Cardiac fibroblast (primary cell): ENCODE results near the gene MGA.

Experiments used
- DNase-seq, 2 donors: peaks; one replicate each; pipeline versions ENCODE4 v3.0.0 to v3.0.0-alpha.2; 2010; ENCODE audit warnings: low read depth in 2 of 2
- H3K4me3 ChIP-seq, 2 donors: replicated peaks in 1 of 2; 1 replicate in 1 of 2; 2 replicates in 1 of 2; pipeline ENCODE4 v1.5.1; 2011; ENCODE audit warnings: low read depth in 2 of 2, low read length in 2 of 2, mild to moderate bottlenecking in 2 of 2, moderate library complexity in 1 of 2
- TF ChIP-seq, protein P1 (sequence below): IDR thresholded peaks from one replicate; pipeline ENCODE4 v1.5.1; 2011; ENCODE audit warnings: low read depth, mild to moderate bottlenecking, low read length, inconsistent platforms

The MGA gene

DNA sequence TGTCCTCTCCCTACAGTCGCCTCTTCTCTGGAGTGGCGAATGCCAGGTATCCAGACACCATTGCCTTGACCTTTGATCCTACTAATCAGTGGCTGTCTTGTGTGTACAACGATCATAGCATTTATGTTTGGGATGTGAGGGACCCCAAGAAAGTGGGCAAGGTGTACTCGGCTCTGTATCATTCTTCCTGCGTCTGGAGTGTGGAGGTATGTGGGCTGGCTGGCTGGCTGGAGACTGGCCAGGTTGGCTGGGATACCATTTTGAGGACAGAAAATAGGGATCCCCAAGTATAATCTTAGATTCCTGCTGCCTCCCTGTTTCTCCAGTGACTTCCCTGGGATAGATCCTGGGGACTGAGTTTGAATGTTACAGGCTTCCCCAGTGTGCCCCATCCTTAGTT, 154.3 kb downstream of the MGA start:
- DNase-seq = no peak
- TF ChIP-seq, protein P1, sequence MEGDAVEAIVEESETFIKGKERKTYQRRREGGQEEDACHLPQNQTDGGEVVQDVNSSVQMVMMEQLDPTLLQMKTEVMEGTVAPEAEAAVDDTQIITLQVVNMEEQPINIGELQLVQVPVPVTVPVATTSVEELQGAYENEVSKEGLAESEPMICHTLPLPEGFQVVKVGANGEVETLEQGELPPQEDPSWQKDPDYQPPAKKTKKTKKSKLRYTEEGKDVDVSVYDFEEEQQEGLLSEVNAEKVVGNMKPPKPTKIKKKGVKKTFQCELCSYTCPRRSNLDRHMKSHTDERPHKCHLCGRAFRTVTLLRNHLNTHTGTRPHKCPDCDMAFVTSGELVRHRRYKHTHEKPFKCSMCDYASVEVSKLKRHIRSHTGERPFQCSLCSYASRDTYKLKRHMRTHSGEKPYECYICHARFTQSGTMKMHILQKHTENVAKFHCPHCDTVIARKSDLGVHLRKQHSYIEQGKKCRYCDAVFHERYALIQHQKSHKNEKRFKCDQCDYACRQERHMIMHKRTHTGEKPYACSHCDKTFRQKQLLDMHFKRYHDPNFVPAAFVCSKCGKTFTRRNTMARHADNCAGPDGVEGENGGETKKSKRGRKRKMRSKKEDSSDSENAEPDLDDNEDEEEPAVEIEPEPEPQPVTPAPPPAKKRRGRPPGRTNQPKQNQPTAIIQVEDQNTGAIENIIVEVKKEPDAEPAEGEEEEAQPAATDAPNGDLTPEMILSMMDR = no peak
- H3K4me3 ChIP-seq = no peak overlapping the region

DNA sequence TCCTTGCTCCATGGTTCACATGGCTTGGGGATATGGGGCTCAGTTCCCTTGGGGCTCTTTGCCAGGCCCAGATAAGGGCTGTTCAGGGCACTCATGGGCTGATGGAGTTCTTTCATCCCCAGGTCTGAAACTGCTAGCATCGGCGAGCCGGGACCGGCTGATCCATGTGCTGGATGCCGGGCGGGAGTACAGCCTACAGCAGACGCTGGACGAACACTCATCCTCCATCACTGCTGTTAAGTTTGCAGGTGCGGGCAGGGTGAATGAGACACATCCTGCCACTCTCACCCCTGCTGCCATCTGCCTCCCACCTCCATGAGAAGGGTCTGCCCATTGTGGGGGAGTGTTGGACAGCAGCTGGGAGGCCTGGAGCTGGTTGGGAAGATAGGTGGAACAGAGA, 156.6 kb downstream of the MGA start:
- DNase-seq = no peak
- TF ChIP-seq, protein P1 = no peak
- H3K4me3 ChIP-seq = no peak overlapping the region

DNA sequence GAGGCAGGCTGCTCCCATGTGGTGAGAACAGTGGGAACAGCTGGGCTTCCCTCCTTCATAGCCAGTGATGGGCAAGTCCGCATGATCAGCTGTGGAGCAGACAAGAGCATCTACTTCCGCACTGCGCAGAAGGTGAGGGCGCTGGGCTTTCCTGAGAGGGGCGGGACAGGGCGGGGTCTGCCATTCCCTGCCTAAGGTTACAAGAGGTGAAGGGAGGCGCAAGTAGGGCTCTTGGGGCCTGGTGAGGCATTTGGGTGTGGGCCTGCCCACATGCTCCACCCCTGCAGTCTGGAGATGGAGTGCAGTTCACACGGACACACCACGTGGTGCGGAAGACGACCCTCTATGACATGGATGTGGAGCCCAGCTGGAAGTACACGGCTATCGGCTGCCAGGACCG, 157.1 kb downstream of the MGA start:
- H3K4me3 ChIP-seq = no peak overlapping the region
- TF ChIP-seq, protein P1 = no peak
- no peak for DNase-seq

DNA sequence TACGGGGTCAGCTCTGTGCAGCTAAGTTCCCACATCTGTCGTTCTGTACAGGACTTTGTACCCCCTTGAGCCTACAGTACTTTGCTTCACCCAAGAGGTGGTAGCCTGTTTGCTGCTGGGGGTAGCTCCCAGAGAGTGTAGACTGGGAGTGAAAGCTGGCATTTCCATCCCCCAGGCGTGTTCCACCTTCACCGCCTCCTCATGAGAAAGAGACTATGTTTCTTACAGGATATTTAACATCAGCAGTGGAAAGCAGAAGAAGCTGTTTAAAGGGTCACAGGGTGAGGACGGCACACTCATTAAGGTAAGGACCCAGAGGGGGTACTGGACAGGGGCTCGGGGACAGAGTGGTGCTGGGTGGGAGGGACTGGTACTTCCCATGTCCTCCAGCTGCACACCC, 157.6 kb downstream of the MGA start:
- TF ChIP-seq, protein P1 = no peak
- H3K4me3 ChIP-seq = no peak overlapping the region
- no peak for DNase-seq

DNA sequence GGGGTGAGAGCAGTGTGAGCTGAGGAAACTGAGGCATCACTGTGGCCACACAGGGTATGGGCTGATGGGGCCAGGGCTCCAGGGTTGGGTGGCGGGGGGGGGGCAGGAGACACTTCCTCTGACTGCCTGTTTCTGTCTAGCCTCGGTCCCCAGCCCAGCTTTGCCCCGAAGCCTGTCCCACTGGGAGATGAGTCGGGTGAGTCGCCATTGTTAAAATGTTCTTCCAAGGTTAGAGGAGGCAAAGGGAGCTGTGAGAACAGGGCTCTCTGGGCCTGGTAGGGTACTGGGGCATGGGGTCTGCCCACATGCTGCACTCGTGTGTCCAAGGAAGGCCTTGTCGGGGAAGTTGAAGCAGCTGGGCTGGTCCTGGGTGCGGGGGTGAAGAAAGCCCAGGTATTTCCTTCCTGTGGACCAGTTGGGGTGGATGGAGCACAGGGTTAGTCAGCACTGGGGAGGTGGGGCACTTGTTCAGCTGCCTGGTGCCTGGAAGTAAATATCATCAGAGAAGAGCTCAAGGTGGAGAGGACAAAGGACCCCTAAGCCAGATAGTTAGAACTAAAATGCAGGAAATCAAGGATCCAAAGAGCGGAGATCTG, 159.3 kb downstream of the MGA start:
- no peak for DNase-seq
- TF ChIP-seq, protein P1 = no peak
- no peak overlapping the region for H3K4me3 ChIP-seq

DNA sequence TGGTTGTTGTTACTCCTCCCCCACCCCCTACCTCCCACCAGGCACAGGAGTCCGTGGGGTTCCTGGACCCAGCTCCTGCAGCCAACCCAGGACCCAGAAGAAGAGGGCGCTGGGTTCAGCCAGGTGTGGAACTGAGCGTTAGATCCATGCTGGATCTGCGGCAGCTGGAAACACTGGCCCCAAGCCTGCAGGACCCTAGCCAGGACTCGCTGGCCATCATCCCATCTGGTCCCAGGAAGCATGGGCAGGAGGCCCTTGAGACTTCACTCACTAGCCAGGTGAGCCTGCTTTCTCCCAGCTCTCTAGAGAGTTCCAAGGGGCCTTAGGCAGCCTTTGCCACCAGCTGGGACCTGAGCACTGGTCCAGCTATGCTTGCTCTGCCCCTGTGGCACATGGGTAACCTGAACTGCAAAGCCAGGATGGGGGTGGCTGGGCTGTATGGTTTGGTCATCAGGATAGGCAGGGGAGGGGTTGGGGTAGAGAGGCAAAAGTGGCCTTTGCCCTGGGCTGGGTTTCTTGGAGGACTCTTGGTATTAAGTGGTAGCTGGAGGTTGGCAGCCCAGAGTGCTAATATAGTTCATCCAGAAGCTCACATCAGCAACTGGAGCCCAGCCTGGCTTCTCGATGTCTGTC, 160.7 kb downstream of the MGA start:
- TF ChIP-seq, protein P1 = no peak
- DNase-seq = no peak
- no peak overlapping the region for H3K4me3 ChIP-seq

DNA sequence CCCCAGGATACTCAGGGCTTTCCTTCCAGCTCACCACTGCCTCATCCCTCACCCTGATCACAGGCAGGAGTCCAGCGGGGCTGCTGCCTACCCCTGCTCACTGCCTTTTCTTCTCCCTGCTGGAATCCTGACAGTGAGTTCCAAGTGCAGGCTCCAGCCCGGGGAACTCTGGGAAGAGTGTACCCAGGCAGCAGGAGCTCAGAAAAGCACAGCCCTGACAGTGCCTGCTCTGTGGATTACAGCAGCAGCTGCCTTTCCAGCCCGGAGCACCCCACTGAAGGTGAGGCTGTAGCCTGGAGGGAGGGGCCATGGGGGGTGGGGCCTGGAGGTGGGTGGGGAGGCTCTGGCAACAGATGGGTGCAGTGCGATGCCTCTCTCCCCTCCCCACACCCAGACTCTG, 161.6 kb downstream of the MGA start:
- TF ChIP-seq, protein P1 = no peak
- DNase-seq = no peak
- no peak overlapping the region for H3K4me3 ChIP-seq
